ENCODE data around the gene CNOT6L. TPM values are rescaled to one million over a fixed set of nuclear protein-coding genes. Genes with fewer than 3 reads are reported as not detected.

CNOT6L gene
- total RNA-seq, 1 experiment from 2014 or later = 14.5 TPM

- no peak overlapping the region for H3K56ac ChIP-seq (ENCODE audit: insufficient read length, low read depth, low read length)
These were observed 87.5 kb downstream of the CNOT6L start for GRCh38 chr4:77731656-77732055.

More at GRCh38 chr4:77731656-77732055, 87.5 kb downstream of the CNOT6L start:
- Mint-ChIP-seq H3K4me1 (peaks cover 8% of the 10 kb centered on the region in 2 experiments), H3K4me3 (no peak overlapping the region), H3K27me3 (ENCODE audit: low read depth) (no peaks in the 10 kb centered on the region), H3K9me3 (no peaks in the 10 kb centered on the region), H3K36me3 (ENCODE audit: insufficient read depth in 1 of 3, low read depth in 3 of 3) (peaks cover 0 to 4% (median 0%) of the 10 kb centered on the region in 3 experiments; a peak in 1 of 7 replicates), H3K27ac (no peak overlapping the region)
- Histone ChIP-seq H2BK20ac (ENCODE audit: low read depth, low read length, poor library complexity, severe bottlenecking) (no peak overlapping the region), H3K4me1 (ENCODE audit: insufficient read depth, low read length) (no peaks in the 10 kb centered on the region), H3K79me1 (ENCODE audit: insufficient read depth, low read depth, low read length, poor library complexity, severe bottlenecking) (no peaks in the 10 kb centered on the region), H3K4me2 (ENCODE audit: insufficient read depth, insufficient read length, low read length) (no peak overlapping the region), H4K20me1 (ENCODE audit: control insufficient read depth, insufficient read depth, insufficient read length) (no peaks in the 10 kb centered on the region), H2BK12ac (ENCODE audit: insufficient read length, low read depth, low read length) (no peak overlapping the region), H2BK5ac (ENCODE audit: insufficient read length, low read length) (no peak overlapping the region), H4K91ac (ENCODE audit: insufficient read length, low read depth, low read length) (no peak overlapping the region), H3K27me3 (ENCODE audit: insufficient read depth, low read length) (no peaks in the 10 kb centered on the region), H3K27ac (ENCODE audit: insufficient read length, low read depth, low read length) (no peak overlapping the region), H4K8ac (replicated peaks; ENCODE audit: insufficient read length, low read depth, low read length) (no peak overlapping the region), H3K79me2 (ENCODE audit: insufficient read depth, low read length) (no peaks in the 10 kb centered on the region), H2AK5ac (ENCODE audit: insufficient read length, low read length) (no peak overlapping the region), H2BK120ac (ENCODE audit: low read depth, low read length, poor library complexity, severe bottlenecking) (no peak overlapping the region), H3K18ac (ENCODE audit: insufficient read length, low read depth, low read length) (no peak overlapping the region), H3T11ph (ENCODE audit: low read length) (no peak overlapping the region), H2BK15ac (ENCODE audit: low read depth, low read length) (no peak overlapping the region), H3K9me3 (ENCODE audit: control insufficient read depth, low read depth, low read length) (no peaks in the 10 kb centered on the region), H3K23ac (ENCODE audit: insufficient read length, low read depth, low read length) (no peak overlapping the region), H3K9ac (ENCODE audit: extremely low read depth, insufficient read length, low read length) (no peak overlapping the region), H3K23me2 (ENCODE audit: insufficient read length, low read depth, low read length, poor library complexity, severe bottlenecking) (no peaks in the 10 kb centered on the region), H3K4ac (ENCODE audit: low read depth, low read length) (no peak overlapping the region), H2AFZ (ENCODE audit: low read length) (no peak overlapping the region), H4K5ac (ENCODE audit: insufficient read length, low read depth, low read length) (no peak overlapping the region), H3K14ac (ENCODE audit: insufficient read depth, low read length) (no peak overlapping the region)
- WGBS (ENCODE audit: extremely low coverage, insufficient read length, low lambda C conversion rate) = no CpG with 5 or more reads among the region's 1 CpG
- TF ChIP-seq, protein P1, sequence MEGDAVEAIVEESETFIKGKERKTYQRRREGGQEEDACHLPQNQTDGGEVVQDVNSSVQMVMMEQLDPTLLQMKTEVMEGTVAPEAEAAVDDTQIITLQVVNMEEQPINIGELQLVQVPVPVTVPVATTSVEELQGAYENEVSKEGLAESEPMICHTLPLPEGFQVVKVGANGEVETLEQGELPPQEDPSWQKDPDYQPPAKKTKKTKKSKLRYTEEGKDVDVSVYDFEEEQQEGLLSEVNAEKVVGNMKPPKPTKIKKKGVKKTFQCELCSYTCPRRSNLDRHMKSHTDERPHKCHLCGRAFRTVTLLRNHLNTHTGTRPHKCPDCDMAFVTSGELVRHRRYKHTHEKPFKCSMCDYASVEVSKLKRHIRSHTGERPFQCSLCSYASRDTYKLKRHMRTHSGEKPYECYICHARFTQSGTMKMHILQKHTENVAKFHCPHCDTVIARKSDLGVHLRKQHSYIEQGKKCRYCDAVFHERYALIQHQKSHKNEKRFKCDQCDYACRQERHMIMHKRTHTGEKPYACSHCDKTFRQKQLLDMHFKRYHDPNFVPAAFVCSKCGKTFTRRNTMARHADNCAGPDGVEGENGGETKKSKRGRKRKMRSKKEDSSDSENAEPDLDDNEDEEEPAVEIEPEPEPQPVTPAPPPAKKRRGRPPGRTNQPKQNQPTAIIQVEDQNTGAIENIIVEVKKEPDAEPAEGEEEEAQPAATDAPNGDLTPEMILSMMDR (conservative IDR thresholded peaks at IDR 0.05) = no peak
- no peak for DNase-seq

Measured in H9 (cell line).